Uterus (tissue), 2 donors: ENCODE results near the gene TMEM255A.

Experiments
- CTCF ChIP-seq, 4 experiments: fragments of 200-600 bp in 2 of 4; fragments of 450-650 bp in 2 of 4; sonication (generic) in 2 of 4; IDR thresholded peaks; one replicate each; pipeline ENCODE4 v1.5.1; 2016 to 2019; ENCODE audit warnings: antibody characterized with exemption in 4 of 4, mild to moderate bottlenecking in 2 of 4, moderate library complexity in 1 of 4
- POLR2A ChIP-seq, 2 donors: fragments of 450-650 bp; IDR thresholded peaks; one replicate each; pipeline ENCODE4 v1.6.1; 2016; ENCODE audit warnings: antibody characterized with exemption in 2 of 2, mild to moderate bottlenecking in 1 of 2, moderate library complexity in 1 of 2

GRCh38 chrX:120293015-120293414, 18.2 kb downstream of the TMEM255A start:
- no peak for TF ChIP-seq CTCF (IDR thresholded peaks at IDR 0.05)
- no peak for TF ChIP-seq POLR2A (IDR thresholded peaks at IDR 0.05)
